Right cardiac atrium (tissue), 5 donors: ENCODE results near the gene SDK2. TPM values are rescaled to one million over a fixed set of nuclear protein-coding genes. Genes with fewer than 3 reads are reported as not detected.
A peak's percentile ranks its signal among the peaks of the same experiment; 100 is the strongest.

Experiments used
- ATAC-seq, 2 donors: fragments of 200-7000 bp; cut with Tn5 transposase; one replicate each; pipeline versions ENCODE4 v1.8.0 to v1.9.1; 2020; ENCODE audit warnings: moderate library complexity in 2 of 2, mild to moderate bottlenecking in 1 of 2
- DNase-seq, 3 donors: peaks; one replicate each; pipeline ENCODE4 v3.0.0-alpha.2; 2020
- H3K27ac ChIP-seq: one replicate; pipeline ENCODE4 v1.5.1; 2013; ENCODE audit warnings: mild to moderate bottlenecking, low read length, control low read depth, moderate library complexity
- H3K27me3 ChIP-seq: one replicate; pipeline ENCODE4 v1.6.1; 2013; ENCODE audit not compliant: control insufficient read depth, insufficient read depth
- H3K4me1 ChIP-seq: one replicate; pipeline ENCODE4 v1.6.1; 2013; ENCODE audit warnings: low read length; ENCODE audit not compliant: control insufficient read depth, insufficient read depth
- H3K4me3 ChIP-seq: one replicate; pipeline ENCODE4 v1.5.1; 2013; ENCODE audit warnings: low read length, control low read depth
- H3K9me3 ChIP-seq: one replicate; pipeline ENCODE4 v1.6.1; 2013; ENCODE audit warnings: low read length; ENCODE audit not compliant: control insufficient read depth
- WGBS: extraction: QIAGEN DNeasy Blood & Tissue Kit; methylation state at CpG from one replicate; pipeline ENCODE4 v1.1.7; 2013; 5-methylcytosine and 5-hydroxymethylcytosine counted together
- intact Hi-C, 4 donors: fragments of 100-400 bp; cut with DNase I; formaldehyde crosslinking; loops; one replicate each; pipeline versions ENCODE4 v1.11.0 to v1.14.0; 2022 to 2023
- polyA plus RNA-seq: library from polyadenylated mRNA; stranded (reverse); fragments of 200-250 nt; gene quantifications from one replicate; pipeline ENCODE4 v1.2.3, GENCODE V29; 2013
- total RNA-seq, 4 donors: library from RNA; stranded (reverse); fragmentation: NEBNext Ultra II Directional; extraction: Animal tissue kit (Norgen Biotek cat#: 25700); gene quantifications; one replicate each; pipeline ENCODE4 v1.2.1, GENCODE V29; 2021
- donor health status: healthy with polysubstance abuse.
- donor health status: DM: no; HTN: yes; CAD: no.
- donor health status: DM: no; HTN: no; CAD: no.
- donor health status: DM: no; HTN: yes; CAD: no; lungs with severe emphysema.
- donor health status: DM: yes; HTN: yes; CAD: no.

SDK2 gene
- total and polyA plus RNA-seq, 5 donors, result 0.77 to 4.4 (median 2.0) TPM

DNA sequence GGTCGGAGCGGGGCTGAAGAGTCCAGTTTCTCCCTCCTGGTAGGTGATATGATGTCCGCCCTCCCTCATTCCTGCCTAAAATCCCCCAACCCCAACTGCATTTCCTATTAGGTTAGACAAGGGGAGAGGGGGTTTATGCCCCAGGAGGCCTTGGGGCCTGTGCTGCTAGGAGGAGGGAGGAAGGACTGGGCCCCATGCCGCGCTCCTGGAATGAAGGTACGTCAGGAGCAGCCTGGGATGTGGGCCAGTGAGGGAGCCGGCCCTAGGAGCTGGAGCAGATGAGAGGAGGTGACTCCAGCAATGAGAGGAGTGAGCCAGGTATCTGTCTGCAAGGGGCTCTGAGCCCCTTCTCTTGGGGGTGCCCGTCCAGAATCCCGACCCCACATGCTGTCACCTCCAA lies 285.6 kb downstream of the SDK2 start:
- WGBS, result 91% methylated on average over 9 of the region's 9 CpGs
- H3K9me3 ChIP-seq, result no peaks in the 10 kb centered on the region

GRCh38 chr17:73357981-73358380 lies 286.3 kb downstream of the SDK2 start:
- Histone ChIP-seq H3K27ac (no peak overlapping the region), H3K9me3 (no peaks in the 10 kb centered on the region), H3K4me3 (no peak overlapping the region), H3K27me3 (no peaks in the 10 kb centered on the region), H3K4me1 (peaks cover 7% of the 10 kb centered on the region)
- ATAC-seq (no peak), DNase-seq (peak in 2 of 3 donors; percentile 42 to 54)
- WGBS, result 96% methylated on average over 19 of the region's 19 CpGs
- intact Hi-C loops, result no loop called here

More for the DNA sequence above, 285.6 kb downstream of the SDK2 start:
- Histone ChIP-seq H3K27ac (no peak overlapping the region), H3K4me1 (peaks cover 7% of the 10 kb centered on the region), H3K4me3 (no peak overlapping the region), H3K27me3 (no peaks in the 10 kb centered on the region)
- ATAC-seq (no peak), DNase-seq (peak in 1 of 3 donors; percentile 44)
- intact Hi-C loops, result no loop called here

GRCh38 chr17:73357318-73357717 lies 286.9 kb downstream of the SDK2 start:
- DNase-seq (peak in 2 of 3 donors; percentile 27 to 55), ATAC-seq (peak in 1 of 2 donors; percentile 32)
- intact Hi-C loops, result no loop called here
- peaks cover 7% of the 10 kb centered on the region for H3K4me1 ChIP-seq
- no peaks in the 10 kb centered on the region for H3K27me3 ChIP-seq
- 79% methylated on average over 9 of the region's 9 CpGs for WGBS
- H3K27ac ChIP-seq, result no peak overlapping the region
- no peak overlapping the region for H3K4me3 ChIP-seq
- H3K9me3 ChIP-seq, result no peaks in the 10 kb centered on the region

- H3K27ac ChIP-seq, result no peak overlapping the region
- peak in 2 of 3 donors; percentile 19 to 35 for DNase-seq
- peaks cover 7% of the 10 kb centered on the region for H3K4me1 ChIP-seq
- H3K4me3 ChIP-seq, result no peak overlapping the region
- no peaks in the 10 kb centered on the region for H3K27me3 ChIP-seq
- no peak for ATAC-seq
- 86% methylated on average over 8 of the region's 8 CpGs for WGBS
- H3K9me3 ChIP-seq, result no peaks in the 10 kb centered on the region
- intact Hi-C loops, result no loop called here
These were observed 287.6 kb downstream of the SDK2 start for GRCh38 chr17:73356561-73357170.

- Histone ChIP-seq H3K27me3 (no peaks in the 10 kb centered on the region), H3K27ac (no peak overlapping the region), H3K9me3 (no peaks in the 10 kb centered on the region), H3K4me1 (peaks cover 7% of the 10 kb centered on the region), H3K4me3 (no peak overlapping the region)
- intact Hi-C loops, result no loop called here
- WGBS, result 94% methylated on average over 21 of the region's 21 CpGs
- DNase-seq (peak in 1 of 3 donors; percentile 26), ATAC-seq (no peak)
These were observed 289.6 kb downstream of the SDK2 start for GRCh38 chr17:73354423-73355284.

DNA sequence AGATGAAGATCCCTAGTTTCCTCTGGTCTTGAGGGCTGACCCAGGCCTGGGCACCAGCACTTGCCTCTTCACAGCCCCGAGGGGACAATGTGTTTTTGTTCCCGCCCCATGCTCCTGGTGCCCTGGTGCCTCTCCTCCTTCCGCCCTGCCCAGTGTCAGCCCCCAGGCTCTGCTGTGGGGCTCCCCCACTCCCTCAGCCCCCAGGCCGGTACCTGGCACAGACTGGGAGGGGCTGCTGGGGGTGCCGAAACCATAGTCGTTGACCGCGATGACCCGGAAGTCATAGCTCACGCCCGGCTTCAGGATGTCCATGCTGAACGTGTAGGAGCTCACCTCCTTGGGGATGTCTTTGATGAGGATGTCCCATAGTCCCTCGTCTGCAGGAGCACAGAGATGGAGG lies 292.0 kb downstream of the SDK2 start:
- Histone ChIP-seq H3K9me3 (no peaks in the 10 kb centered on the region), H3K4me3 (no peak overlapping the region), H3K27me3 (no peaks in the 10 kb centered on the region), H3K4me1 (peaks cover 7% of the 10 kb centered on the region), H3K27ac (no peak overlapping the region)
- intact Hi-C loops, result no loop called here
- ATAC-seq (no peak), DNase-seq (peak in 1 of 3 donors; percentile 21)
- 90% methylated on average over 13 of the region's 13 CpGs for WGBS

DNA sequence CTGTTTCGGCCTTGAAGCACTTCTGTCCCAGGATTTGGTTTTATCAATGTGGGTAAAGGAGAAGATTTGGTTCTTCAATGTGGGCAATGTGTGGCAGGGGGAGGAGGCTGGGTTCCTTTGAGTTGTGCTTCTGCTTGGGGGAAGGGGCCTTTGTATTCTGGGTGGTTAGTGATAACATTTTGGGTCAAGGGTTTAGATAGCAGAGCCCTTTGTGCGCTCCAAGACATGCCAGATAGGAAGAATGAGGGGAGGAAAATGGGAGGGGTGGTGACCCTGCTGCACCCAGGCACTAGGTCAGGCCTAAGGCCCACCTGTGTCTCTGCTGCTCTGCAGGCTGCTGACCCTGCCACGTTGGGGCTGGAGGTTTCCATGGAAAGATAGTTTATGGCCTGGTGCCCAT lies 292.5 kb downstream of the SDK2 start:
- DNase-seq (no peak), ATAC-seq (no peak)
- H3K4me1 ChIP-seq, result peaks cover 7% of the 10 kb centered on the region
- H3K9me3 ChIP-seq, result no peaks in the 10 kb centered on the region
- no peaks in the 10 kb centered on the region for H3K27me3 ChIP-seq
- WGBS, result 70% methylated on average over 3 of the region's 3 CpGs
- H3K4me3 ChIP-seq, result no peak overlapping the region
- no peak overlapping the region for H3K27ac ChIP-seq
- intact Hi-C loops, result no loop called here

- intact Hi-C loops, result no loop called here
- no peaks in the 10 kb centered on the region for H3K9me3 ChIP-seq
- H3K27ac ChIP-seq, result no peak overlapping the region
- no peak for ATAC-seq
- no peaks in the 10 kb centered on the region for H3K27me3 ChIP-seq
- no peak overlapping the region for H3K4me3 ChIP-seq
- H3K4me1 ChIP-seq, result peaks cover under 1% of the 10 kb centered on the region
- DNase-seq, result no peak
- 97% methylated on average over 5 of the region's 5 CpGs for WGBS
These were observed 293.4 kb downstream of the SDK2 start for GRCh38 chr17:73350864-73351263.

DNA sequence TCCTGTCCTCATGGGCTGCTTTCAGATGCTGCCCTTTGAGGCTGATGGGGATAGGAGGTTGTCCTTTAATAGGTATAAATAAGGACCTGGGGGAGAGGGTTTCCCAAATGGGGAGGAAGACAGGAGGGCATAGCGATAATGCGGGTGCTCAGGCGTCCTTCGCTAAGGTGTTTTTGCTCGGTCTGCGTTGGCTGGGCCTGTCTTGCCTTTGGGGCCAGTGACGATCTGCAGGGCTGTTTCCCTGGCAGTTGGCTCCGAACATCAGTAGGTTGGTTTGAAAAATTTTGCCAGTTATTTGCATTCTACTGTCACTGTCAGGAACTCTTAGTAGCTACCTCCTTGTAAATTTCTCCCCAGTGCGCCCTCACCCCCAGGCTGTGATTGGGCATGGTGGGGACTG lies 294.6 kb downstream of the SDK2 start:
- intact Hi-C loops, result no loop called here
- H3K27ac ChIP-seq, result peak overlapping the region; percentile 6
- 97% methylated on average over 9 of the region's 9 CpGs for WGBS
- no peak for ATAC-seq
- DNase-seq, result peak in 1 of 3 donors; percentile 29
- no peak overlapping the region for H3K4me3 ChIP-seq
- no peaks in the 10 kb centered on the region for H3K4me1 ChIP-seq
- H3K27me3 ChIP-seq, result no peaks in the 10 kb centered on the region
- H3K9me3 ChIP-seq, result no peaks in the 10 kb centered on the region

DNA sequence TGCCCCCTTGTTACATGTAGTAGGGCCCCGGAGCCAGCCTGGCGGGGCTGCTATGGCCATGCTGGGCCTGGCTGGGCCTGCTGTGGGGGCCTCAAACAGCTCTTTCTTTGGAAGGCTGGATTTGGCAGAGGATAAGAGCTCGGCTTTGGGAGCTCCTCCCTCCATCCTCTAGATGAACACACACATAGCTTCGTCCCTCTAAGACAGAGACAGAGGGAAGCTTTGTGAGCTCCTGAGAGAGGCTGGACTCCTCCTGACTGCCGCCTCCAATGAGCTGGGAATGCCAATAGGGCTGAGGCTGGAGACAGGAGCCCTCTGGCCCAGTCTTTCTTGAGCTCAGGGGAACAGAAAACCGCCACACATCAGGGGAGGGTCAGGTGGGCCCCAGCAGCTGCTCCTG lies 295.1 kb downstream of the SDK2 start:
- H3K27me3 ChIP-seq, result no peaks in the 10 kb centered on the region
- ATAC-seq (peak; percentile 74 to 76), DNase-seq (peak in 2 of 3 donors; percentile 47 to 72)
- peak overlapping the region; percentile 24 for H3K27ac ChIP-seq
- intact Hi-C loops, result no loop called here
- H3K4me1 ChIP-seq, result no peaks in the 10 kb centered on the region
- H3K4me3 ChIP-seq, result no peak overlapping the region
- WGBS, result 57% methylated on average over 6 of the region's 6 CpGs
- H3K9me3 ChIP-seq, result no peaks in the 10 kb centered on the region

GRCh38 chr17:73348829-73349095 lies 295.5 kb downstream of the SDK2 start:
- no peak for ATAC-seq
- 56% methylated on average over 4 of the region's 4 CpGs for WGBS
- H3K27ac ChIP-seq, result peak overlapping the region; percentile 24

More at GRCh38 chr17:73348829-73349095, 295.5 kb downstream of the SDK2 start:
- intact Hi-C loops, result no loop called here
- Histone ChIP-seq H3K27me3 (no peaks in the 10 kb centered on the region), H3K9me3 (no peaks in the 10 kb centered on the region), H3K4me3 (no peak overlapping the region), H3K4me1 (no peaks in the 10 kb centered on the region)
- no peak for DNase-seq
